ENCODE data around the gene SLC25A51.
A peak's percentile ranks its signal among the peaks of the same experiment; 100 is the strongest.
"Not testable (repeated sequence)": the region's sequence is repeated elsewhere in the genome, so short reads cannot be mapped to it uniquely, and the experiment has no call there.

SLC25A51 gene

GRCh38 chr9:37911271-37911681 is 7.3 kb upstream of the SLC25A51 start:
- peak in 2 of 42 donors; percentile 9 to 13 for DNase-seq
- intact Hi-C loops (cut with DNase I) = loop anchor here (5.0 to 10.0 kb wide), 3 partner anchors 54 to 451 kb away; no protein-coding TSS in a partner anchor

- DNase-seq = no peak
- intact Hi-C loops (cut with DNase I) = loop anchor here (5.0 to 10.0 kb wide), 3 partner anchors 55 to 452 kb away; no protein-coding TSS in a partner anchor
These were observed 6.3 kb upstream of the SLC25A51 start for GRCh38 chr9:37910271-37910670.

- DNase-seq = peak in 1 of 42 donors; percentile 4
- intact Hi-C loops (cut with DNase I) = loop anchor here (5.0 to 10.0 kb wide), 5 partner anchors 55 to 452 kb away; partner anchors contain the start of gene POLR1E
These were observed 5.9 kb upstream of the SLC25A51 start for GRCh38 chr9:37909836-37910235.

DNA sequence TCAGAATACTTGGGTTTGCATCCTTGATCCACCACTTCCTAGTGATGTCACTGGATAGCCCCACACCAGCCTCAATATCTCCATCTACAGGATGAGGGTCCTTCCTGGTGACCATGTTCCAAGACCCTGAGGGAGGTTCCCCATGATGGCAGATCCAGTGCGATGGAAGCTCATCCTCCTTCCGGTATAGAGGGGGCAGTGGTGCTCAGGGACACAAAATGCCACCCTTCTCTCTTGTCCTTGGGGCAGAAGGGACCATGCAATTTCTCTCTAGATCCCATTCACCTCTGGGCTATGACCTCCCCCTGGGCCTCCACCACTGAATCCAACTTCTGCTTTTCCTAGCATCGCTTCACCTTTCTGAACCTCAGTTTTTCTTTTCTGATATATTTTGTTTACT is 5.4 kb upstream of the SLC25A51 start:
- DNase-seq = peak in 1 of 42 donors; percentile 12
- intact Hi-C loops (cut with DNase I) = loop anchor here (10.0 kb wide), 2 partner anchors 245 to 425 kb away; partner anchors contain the start of gene POLR1E

DNA sequence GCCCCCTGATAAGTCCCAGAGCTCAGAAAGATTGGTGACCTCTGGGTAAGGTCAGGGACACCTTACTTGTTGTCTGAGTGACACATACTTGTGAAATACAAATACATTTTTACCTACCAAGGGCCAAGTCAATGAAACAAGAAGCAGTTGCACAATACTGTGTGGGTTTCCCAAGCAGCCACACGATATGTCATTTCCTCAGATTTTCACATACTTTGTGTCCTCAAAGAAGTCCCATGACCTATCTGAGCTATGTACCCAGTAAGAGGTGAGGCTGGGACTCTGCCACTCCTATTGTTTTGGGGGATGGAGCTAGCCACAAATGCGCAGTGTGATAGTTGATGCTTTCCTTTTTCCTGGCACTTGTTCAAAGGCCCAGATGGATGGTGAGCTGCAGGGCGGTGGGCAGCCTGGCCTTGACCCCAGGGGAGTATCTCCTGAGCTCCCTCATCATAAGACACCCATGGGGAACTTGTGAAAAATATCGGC is 4.8 kb upstream of the SLC25A51 start:
- intact Hi-C loops (cut with DNase I) = loop anchor here (10.0 kb wide), 2 partner anchors 246 to 424 kb away; partner anchors contain the start of gene POLR1E
- peak in 1 of 42 donors; percentile 5 for DNase-seq

- intact Hi-C loops (cut with DNase I) = loop anchor here (10.0 kb wide), 2 partner anchors 247 to 423 kb away; partner anchors contain the start of gene POLR1E
These were observed 4.4 kb upstream of the SLC25A51 start for GRCh38 chr9:37908283-37908682.

DNA sequence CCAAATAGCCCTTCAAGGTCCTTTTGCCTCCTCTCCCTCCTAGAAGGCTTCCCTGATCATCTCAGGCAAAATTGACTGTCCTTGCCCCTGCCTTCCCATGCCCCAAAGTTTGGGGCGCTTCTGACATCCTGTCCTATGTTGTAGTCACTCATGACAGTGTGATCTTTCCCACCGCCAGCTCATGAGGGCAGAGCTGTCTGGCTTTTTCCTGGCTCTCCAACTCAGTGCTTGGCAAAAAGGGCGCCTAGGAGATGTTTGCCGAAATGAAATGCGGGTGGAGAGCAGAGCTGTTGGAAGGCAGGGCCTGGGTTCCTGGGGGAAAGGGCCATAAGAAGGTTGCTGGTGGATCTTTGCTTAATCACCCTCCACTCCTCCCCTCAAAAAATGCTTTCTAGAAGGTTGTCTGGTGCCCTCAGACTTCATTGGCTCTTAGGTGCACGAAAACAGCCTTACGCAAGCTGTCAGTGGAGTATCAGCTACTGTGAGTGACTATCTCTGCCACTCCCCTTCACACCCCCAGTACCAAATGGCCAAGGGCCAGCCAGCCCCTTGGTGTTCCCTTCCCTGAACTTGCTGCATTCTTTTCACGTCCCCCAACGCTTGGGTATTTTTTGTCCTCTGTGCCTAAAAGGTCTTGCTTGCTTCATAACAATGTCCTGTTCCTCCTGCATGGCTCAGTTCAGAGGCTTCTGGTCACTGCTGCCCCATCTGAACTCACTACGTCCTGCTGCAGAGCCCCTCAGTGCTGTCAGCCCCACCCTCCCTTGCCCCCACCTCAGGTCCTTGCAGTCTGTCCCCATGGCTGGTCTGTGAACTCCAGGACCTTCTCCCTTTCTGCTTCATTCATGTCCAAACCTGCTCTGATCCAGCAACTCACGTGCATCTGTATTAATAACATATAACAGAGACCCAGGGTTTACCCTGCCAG is 2.6 kb upstream of the SLC25A51 start:
- DNase-seq = no peak
- intact Hi-C loops (cut with DNase I) = loop anchor here (10.0 kb wide), 2 partner anchors 248 to 422 kb away; partner anchors contain the start of gene POLR1E

More at GRCh38 chr9:37908283-37908682, 4.4 kb upstream of the SLC25A51 start:
- no peak for DNase-seq

DNA sequence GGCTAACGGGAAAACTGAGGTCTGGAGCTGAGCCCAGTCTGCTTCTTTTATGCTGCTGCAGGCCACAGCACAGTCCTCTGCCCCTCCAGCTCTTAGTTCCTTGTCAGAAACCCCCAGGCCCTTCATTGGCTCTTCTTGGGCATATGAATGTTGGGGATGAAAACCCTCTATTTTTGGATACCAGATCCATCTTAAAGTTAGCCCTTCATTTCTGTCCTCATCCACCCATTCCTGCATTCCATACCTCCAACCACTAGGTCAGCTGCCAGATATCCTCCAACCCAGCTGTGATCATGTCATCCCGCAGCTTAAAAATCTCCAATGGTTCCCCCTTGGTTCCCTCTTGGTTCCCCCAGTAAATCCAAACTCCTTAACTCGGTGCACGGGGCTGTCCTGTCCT is 1.8 kb upstream of the SLC25A51 start:
- intact Hi-C loops (cut with DNase I) = loop anchor here (10.0 kb wide), 2 partner anchors 249 to 421 kb away; partner anchors contain the start of gene POLR1E
- peak in 1 of 42 donors; percentile 1 for DNase-seq

DNA sequence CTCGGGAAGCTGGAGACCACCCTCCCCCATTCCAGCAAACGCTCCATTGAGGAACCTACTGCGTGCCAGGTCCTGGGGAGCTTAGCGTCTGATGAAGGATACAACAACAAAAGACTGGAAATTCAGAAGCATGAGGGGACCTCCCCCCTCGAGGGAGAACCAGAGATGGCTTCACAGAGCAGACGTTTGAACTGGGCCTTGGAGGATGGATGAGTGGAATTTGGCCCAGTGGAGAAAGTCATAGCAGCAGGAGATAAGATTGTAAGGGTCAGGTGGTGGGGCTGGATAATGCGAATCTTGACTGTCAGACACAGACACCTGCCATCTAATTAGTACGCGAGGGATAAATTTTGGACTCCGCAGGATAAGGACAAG is 1.2 kb upstream of the SLC25A51 start:
- DNase-seq = no peak
- intact Hi-C loops (cut with DNase I) = loop anchor here (10.0 kb wide), 2 partner anchors 250 to 420 kb away; partner anchors contain the start of gene POLR1E

GRCh38 chr9:37904445-37905130 is 661 bp upstream of the SLC25A51 start:
- intact Hi-C loops (cut with DNase I) = loop anchor here (10.0 kb wide), 2 partner anchors 250 to 420 kb away; partner anchors contain the start of gene POLR1E
- DNase-seq = no peak

- intact Hi-C loops (cut with DNase I) = loop anchor here (10.0 kb wide), 2 partner anchors 252 to 418 kb away; partner anchors contain the start of gene POLR1E
- no peak for DNase-seq
These were observed 906 bp downstream of the SLC25A51 start for GRCh38 chr9:37902796-37903646.

- intact Hi-C loops (cut with DNase I) = loop anchor here (10.0 kb wide), 2 partner anchors 253 to 417 kb away; partner anchors contain the start of gene POLR1E
These were observed 1.8 kb downstream of the SLC25A51 start for GRCh38 chr9:37902131-37902530.

DNA sequence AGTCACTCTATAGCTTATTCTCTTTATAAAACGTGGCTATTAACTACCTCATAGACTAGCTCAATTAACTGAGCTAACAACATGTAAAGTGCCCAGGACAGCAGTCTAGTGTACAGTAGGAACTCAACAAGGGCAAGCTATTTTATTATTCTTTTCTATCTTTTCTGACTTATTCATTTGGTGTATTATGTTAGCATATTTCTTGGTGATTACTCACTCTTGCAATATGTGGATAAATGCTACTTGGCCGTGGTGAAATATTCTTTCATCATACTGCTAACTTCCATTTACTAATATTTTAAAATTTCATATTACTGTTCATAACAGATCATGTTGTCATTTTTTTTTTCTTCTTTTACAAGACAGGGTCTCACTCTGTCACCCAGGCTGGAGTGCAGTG is 4.9 kb downstream of the SLC25A51 start:
- no peak for DNase-seq
- intact Hi-C loops (cut with DNase I) = no loop called here

More at GRCh38 chr9:37902131-37902530, 1.8 kb downstream of the SLC25A51 start:
- no peak for DNase-seq

- DNase-seq = no peak
These were observed 6.3 kb downstream of the SLC25A51 start for GRCh38 chr9:37897665-37898064.

GRCh38 chr9:37892063-37892462 is 11.9 kb downstream of the SLC25A51 start:
- no peak for DNase-seq
- intact Hi-C loops (cut with DNase I) = no loop called here

More at GRCh38 chr9:37897665-37898064, 6.3 kb downstream of the SLC25A51 start:
- intact Hi-C loops (cut with DNase I) = no loop called here

DNA sequence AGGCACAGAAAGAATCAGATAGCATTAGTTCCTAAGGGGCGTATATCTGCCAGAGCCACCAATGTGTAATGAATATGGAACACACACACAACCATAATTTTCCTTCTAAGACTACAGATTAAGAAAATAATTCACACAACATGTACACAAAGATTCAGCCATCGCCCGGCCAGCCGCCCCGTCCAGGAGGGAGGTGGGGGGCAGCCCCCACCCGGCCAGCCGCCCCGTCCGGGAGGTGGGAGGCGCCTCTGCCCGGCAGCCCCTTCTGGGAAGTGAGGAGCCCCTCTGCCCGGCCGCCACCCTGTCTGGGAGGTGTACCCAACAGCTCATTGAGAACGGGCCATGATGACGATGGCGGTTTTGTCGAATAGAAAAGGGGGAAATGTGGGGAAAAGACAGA is 12.9 kb downstream of the SLC25A51 start:
- intact Hi-C loops (cut with DNase I); DNase-seq: not testable (repeated sequence)

DNA sequence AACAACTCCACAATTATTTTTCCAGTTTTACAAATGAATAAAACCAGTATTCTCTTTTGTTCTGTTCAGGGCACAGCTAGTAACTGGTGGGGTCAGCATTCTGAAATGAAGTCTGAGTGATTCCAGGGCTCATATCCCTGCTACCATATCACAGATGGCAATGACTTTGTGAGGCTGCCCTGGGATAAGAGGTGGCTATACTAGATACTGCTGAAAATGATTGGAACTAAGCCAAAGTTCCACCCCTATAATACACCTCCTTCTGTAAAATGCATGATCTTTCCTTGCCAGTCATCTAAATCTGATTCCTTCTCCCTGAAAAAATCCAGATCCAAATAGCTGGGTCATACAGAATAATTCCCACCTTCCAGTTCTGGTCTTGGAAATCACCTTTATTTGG is 14.4 kb downstream of the SLC25A51 start:
- DNase-seq = no peak
- intact Hi-C loops (cut with DNase I) = no loop called here
